Measurements from ENCODE around the gene FNDC10. TPM values are rescaled to one million over a fixed set of nuclear protein-coding genes. Genes with fewer than 3 reads are reported as not detected.

FNDC10 gene
- total and polyA plus RNA-seq, 9 of the 15 experiments (the other 6 are each of a cell fraction or from before 2014, with no cell fraction given): 0.08 to 6.3 (median 1.6) TPM

- in situ Hi-C loops (cut with MboI) (no loop called here), intact Hi-C loops (cut with micrococcal nuclease) (no loop called here)
- Histone ChIP-seq H3K36me3 (ENCODE audit: control insufficient read depth, insufficient read depth, low read length) (no peaks in the 10 kb centered on the region), H4K20me1 (replicated peaks; ENCODE audit: control insufficient read depth, insufficient read depth, low read length) (peaks cover 5% of the 10 kb centered on the region; the same call in 1 of the 2 replicates), H3K79me2 (ENCODE audit: control insufficient read depth, insufficient read depth, low read length) (no peaks in the 10 kb centered on the region), H2AFZ (ENCODE audit: low read depth, low read length) (no peak overlapping the region), H3K9me3 (replicated peaks; ENCODE audit: control insufficient read depth, insufficient read depth, low read depth, low read length) (no peaks in the 10 kb centered on the region), H3K27ac (ENCODE audit: extremely low read depth, low read depth, low read length) (no peak overlapping the region), H3K9ac (ENCODE audit: insufficient read depth in 1 of 2, low read depth in 2 of 2, low read length in 2 of 2) (peak overlapping the region in 1 of 2 experiments; percentile 69; a peak in 1 of 4 replicates), H3K4me1 (replicated peaks in 1 of 2; ENCODE audit: control insufficient read depth in 2 of 2, insufficient read depth in 2 of 2, low read length in 2 of 2) (peaks cover 0 to 90% of the 10 kb centered on the region in 2 experiments; a peak in 3 of 5 replicates), H3K4me2 (ENCODE audit: insufficient read depth, low read length) (no peak overlapping the region), H3K4me3 (no peak overlapping the region), H3K27me3 (ENCODE audit: control insufficient read depth in 2 of 2, insufficient read depth in 2 of 2, low read length in 2 of 2) (no peaks in the 10 kb centered on the region), H3K9me1 (ENCODE audit: control insufficient read depth, insufficient read depth, low read length) (no peaks in the 10 kb centered on the region)
- TF ChIP-seq ILK (tag; IDR thresholded peaks at IDR 0.05; ENCODE audit: borderline replicate concordance, low read depth): no peak
- TF ChIP-seq ZFX (CRISPR knock-in tag; IDR thresholded peaks at IDR 0.05): 0 out of 2 replicates have a peak, but pooled peaks have one; percentile 24
- ChIA-PET POLR2A (interaction anchor here (1.2 to 1.6 kb wide), 2 partner anchors 10 to 22 kb away, joined by 3 to 4 read pairs; partner anchors contain the start of gene MIB2), CTCF (ENCODE audit: low intra/inter-chr PET ratio) (no interaction called here)
- DNase-seq (ENCODE audit: extremely low read depth in 1 of 4, low spot score in 3 of 4): no peak
- FAIRE-seq: no peak
- WGBS (ENCODE audit: insufficient coverage, low coverage, missing lambda C conversion rate): 79% methylated on average over 14 of the region's 28 CpGs
- BruUV-seq (replicated peaks): no TSS peak
- ATAC-seq: no peak
Observed at GRCh38 chr1:1625404-1625775, 25.5 kb upstream of the FNDC10 start.

GRCh38 chr1:1624443-1625403 lies 24.8 kb upstream of the FNDC10 start:
- peak in 3 of 4 experiments; percentile 44 to 53 (median 46) for DNase-seq (ENCODE audit: extremely low read depth in 1 of 4, low spot score in 3 of 4)
- TF ChIP-seq ZNF668 (CRISPR knock-in tag; IDR thresholded peaks at IDR 0.05): no peak
- no peak for TF ChIP-seq EGR1 (conservative IDR thresholded peaks at IDR 0.05)

More at GRCh38 chr1:1624443-1625403, 24.8 kb upstream of the FNDC10 start:
- 58% methylated on average over 35 of the region's 38 CpGs for WGBS (ENCODE audit: insufficient coverage, low coverage, missing lambda C conversion rate)
- Histone ChIP-seq H3K4me1 (replicated peaks in 1 of 2; ENCODE audit: control insufficient read depth in 2 of 2, insufficient read depth in 2 of 2, low read length in 2 of 2) (peaks cover 0 to 97% of the 10 kb centered on the region in 2 experiments; a peak in 3 of 5 replicates), H3K27me3 (ENCODE audit: control insufficient read depth in 2 of 2, insufficient read depth in 2 of 2, low read length in 2 of 2) (no peaks in the 10 kb centered on the region), H3K4me2 (ENCODE audit: insufficient read depth, low read length) (no peak overlapping the region), H3K36me3 (ENCODE audit: control insufficient read depth, insufficient read depth, low read length) (no peaks in the 10 kb centered on the region), H2AFZ (ENCODE audit: low read depth, low read length) (no peak overlapping the region), H4K20me1 (replicated peaks; ENCODE audit: control insufficient read depth, insufficient read depth, low read length) (peaks cover 7% of the 10 kb centered on the region; the same call in 1 of the 2 replicates), H3K9ac (ENCODE audit: insufficient read depth in 1 of 2, low read depth in 2 of 2, low read length in 2 of 2) (peak overlapping the region in 1 of 2 experiments; percentile 69; a peak in 1 of 4 replicates), H3K27ac (ENCODE audit: extremely low read depth, low read depth, low read length) (no peak overlapping the region), H3K9me1 (ENCODE audit: control insufficient read depth, insufficient read depth, low read length) (no peaks in the 10 kb centered on the region), H3K79me2 (ENCODE audit: control insufficient read depth, insufficient read depth, low read length) (no peaks in the 10 kb centered on the region), H3K4me3 (no peak overlapping the region), H3K9me3 (replicated peaks; ENCODE audit: control insufficient read depth, insufficient read depth, low read depth, low read length) (no peaks in the 10 kb centered on the region)
- in situ Hi-C loops (cut with MboI): no loop called here
- intact Hi-C loops (cut with micrococcal nuclease): no loop called here
- ChIA-PET POLR2A (interaction anchor here (1.0 to 1.2 kb wide), 2 partner anchors 9 to 10 kb away, joined by 3 read pairs; partner anchors contain the start of gene MIB2), CTCF (ENCODE audit: low intra/inter-chr PET ratio) (no interaction called here)
- ATAC-seq: peak; percentile 68
- BruUV-seq (replicated peaks): no TSS peak
- FAIRE-seq: no peak

Measured in K562 (cell line).